ENCODE data around the gene ATP1A4.

ATP1A4 gene

DNA sequence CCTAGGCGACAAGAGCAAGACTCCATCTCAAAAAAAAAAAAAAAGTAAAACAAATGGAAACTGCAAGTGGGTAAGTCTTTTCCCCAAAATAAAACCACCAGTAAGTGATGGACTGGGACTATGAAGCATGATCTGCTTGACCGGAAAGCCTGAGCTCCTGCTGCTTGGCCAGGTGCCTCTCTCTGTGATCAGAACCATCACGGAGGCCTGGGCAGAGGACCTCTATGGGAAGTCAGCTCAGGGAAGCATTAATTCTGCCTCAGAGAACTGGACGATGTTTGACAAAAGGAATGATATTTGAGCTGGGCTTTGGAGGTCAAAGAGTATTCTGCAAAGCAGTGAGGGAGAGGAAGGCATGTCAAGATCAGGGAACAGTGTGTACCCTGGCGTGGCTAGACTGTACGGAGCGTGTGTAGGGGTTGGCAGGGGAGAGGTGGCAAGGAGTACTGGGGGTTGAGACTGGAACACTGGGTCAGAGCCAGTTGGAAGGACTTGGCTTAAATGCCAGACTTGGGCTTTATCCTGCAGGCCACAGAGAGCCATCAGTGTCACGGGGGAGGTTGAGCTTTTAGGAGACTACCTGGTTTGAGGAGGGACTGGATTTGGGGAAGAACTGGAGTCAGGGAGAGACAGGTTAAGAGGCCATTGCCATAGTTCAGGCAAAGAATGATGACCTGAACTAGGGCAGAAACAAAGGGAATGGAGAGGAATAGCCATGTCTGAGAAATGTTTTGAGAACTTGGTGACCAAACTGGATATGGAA, 19.4 kb upstream of the ATP1A4 start:
- TF ChIP-seq, protein P1, sequence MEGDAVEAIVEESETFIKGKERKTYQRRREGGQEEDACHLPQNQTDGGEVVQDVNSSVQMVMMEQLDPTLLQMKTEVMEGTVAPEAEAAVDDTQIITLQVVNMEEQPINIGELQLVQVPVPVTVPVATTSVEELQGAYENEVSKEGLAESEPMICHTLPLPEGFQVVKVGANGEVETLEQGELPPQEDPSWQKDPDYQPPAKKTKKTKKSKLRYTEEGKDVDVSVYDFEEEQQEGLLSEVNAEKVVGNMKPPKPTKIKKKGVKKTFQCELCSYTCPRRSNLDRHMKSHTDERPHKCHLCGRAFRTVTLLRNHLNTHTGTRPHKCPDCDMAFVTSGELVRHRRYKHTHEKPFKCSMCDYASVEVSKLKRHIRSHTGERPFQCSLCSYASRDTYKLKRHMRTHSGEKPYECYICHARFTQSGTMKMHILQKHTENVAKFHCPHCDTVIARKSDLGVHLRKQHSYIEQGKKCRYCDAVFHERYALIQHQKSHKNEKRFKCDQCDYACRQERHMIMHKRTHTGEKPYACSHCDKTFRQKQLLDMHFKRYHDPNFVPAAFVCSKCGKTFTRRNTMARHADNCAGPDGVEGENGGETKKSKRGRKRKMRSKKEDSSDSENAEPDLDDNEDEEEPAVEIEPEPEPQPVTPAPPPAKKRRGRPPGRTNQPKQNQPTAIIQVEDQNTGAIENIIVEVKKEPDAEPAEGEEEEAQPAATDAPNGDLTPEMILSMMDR (conservative IDR thresholded peaks at IDR 0.05; ENCODE audit: control insufficient read depth, insufficient read depth, low read depth, low read length): no peak
- H3K4me3 ChIP-seq (ENCODE audit: control insufficient read depth, low read depth, low read length): no peak overlapping the region
- no peak for DNase-seq (ENCODE audit: low read depth)

DNA sequence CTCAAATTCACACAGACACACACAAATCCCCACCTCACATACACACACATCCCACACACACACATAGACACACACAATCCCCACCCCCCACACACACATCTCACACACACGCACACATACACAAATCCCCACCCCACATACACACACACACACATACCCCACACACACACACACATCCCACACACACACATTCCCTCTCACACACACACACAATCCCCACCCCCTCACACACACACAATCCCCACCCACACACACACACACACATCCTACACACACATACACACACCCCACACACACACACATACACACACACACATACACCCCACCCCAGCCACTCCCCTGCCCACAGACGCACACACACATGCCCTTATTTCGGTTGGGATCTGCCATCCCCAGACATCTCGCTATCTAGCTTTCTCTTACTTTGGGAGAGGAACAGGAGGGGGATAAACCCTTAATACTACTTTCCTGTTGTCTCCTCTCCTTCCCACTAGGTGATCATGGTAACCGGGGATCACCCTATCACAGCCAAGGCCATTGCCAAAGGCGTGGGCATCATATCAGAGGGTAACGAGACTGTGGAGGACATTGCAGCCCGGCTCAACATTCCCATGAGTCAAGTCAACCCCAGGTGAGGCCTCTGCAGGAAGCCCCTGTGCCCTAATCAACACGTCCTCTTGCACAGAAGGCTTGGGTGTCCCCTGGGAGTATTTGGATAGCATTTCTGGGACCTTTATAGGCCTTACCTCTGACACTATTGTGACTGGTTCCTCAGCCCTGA, 17.2 kb upstream of the ATP1A4 start:
- no peak for DNase-seq (ENCODE audit: low read depth)
- TF ChIP-seq, protein P1 (conservative IDR thresholded peaks at IDR 0.05; ENCODE audit: control insufficient read depth, insufficient read depth, low read depth, low read length): no peak
- no peak overlapping the region for H3K4me3 ChIP-seq (ENCODE audit: control insufficient read depth, low read depth, low read length)

DNA sequence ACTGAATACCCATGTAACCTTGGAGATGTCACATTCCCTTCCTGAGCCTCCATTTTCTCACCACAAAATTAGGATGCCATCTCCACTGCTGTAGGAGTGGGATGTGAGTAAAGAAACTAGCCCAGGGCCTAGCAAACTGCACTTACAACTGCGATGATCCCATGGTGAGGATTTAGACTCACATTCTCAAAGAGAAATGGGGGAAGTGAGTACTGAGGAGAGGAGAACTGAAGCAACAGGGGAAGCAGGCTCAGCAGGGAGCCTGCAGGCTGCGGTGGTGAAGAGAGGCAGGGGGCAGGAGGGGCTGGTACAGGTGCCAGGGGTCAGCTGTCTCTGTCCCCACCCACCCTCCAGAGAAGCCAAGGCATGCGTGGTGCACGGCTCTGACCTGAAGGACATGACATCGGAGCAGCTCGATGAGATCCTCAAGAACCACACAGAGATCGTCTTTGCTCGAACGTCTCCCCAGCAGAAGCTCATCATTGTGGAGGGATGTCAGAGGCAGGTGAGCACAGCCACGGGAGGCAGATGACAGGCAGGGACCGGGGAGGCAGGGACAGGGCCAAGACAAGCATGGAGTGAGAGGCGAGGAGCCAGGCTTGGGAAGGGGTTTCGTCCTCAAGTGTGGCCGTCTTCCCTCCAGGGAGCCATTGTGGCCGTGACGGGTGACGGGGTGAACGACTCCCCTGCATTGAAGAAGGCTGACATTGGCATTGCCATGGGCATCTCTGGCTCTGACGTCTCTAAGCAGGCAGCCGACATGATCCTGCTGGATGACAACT, 16.4 kb upstream of the ATP1A4 start:
- H3K4me3 ChIP-seq (ENCODE audit: control insufficient read depth, low read depth, low read length): no peak overlapping the region
- TF ChIP-seq, protein P1 (conservative IDR thresholded peaks at IDR 0.05; ENCODE audit: control insufficient read depth, insufficient read depth, low read depth, low read length): no peak
- DNase-seq (ENCODE audit: low read depth): no peak

DNA sequence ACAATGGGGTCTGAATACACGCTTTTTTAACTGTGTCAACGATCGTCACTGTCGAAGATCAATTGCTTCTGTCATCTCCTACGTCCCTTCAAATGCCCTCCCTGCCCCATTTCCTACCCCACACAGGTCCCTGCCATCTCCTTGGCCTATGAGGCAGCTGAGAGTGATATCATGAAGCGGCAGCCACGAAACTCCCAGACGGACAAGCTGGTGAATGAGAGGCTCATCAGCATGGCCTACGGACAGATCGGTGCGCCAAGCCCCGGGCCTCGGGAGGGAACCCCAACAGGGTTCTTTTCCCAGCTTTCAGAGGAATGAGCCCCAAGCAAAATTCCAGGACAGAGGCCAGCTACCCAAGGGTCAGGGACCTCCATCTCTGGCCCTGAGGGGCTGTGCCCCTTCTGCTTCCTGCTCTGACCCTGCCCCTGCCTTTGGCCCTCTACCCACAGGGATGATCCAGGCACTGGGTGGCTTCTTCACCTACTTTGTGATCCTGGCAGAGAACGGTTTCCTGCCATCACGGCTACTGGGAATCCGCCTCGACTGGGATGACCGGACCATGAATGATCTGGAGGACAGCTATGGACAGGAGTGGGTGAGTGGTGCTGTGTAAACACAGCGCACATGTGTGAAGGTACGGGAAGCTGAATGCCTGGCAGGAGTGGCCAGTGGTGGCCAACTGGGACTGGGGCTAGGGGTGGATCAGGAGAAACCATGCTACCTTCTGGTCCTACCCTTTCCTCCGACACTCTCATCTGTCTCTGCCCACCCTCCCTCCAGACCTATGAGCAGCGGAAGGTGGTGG, 15.1 kb upstream of the ATP1A4 start:
- no peak overlapping the region for H3K4me3 ChIP-seq (ENCODE audit: control insufficient read depth, low read depth, low read length)

GRCh38 chr1:160136926-160137200, 14.5 kb upstream of the ATP1A4 start:
- no peak for DNase-seq (ENCODE audit: low read depth)
- TF ChIP-seq, protein P1 (conservative IDR thresholded peaks at IDR 0.05; ENCODE audit: control insufficient read depth, insufficient read depth, low read depth, low read length): no peak
- no peak overlapping the region for H3K4me3 ChIP-seq (ENCODE audit: control insufficient read depth, low read depth, low read length)

More for the DNA sequence above, 15.1 kb upstream of the ATP1A4 start:
- DNase-seq (ENCODE audit: low read depth): no peak
- TF ChIP-seq, protein P1 (conservative IDR thresholded peaks at IDR 0.05; ENCODE audit: control insufficient read depth, insufficient read depth, low read depth, low read length): no peak

All from fibroblast of mammary gland (primary cell).